Measurements from ENCODE around the gene RNF169.
"Not testable (repeated sequence)": the region's sequence is repeated elsewhere in the genome, so short reads cannot be mapped to it uniquely, and the experiment has no call there.

RNF169 gene

DNA sequence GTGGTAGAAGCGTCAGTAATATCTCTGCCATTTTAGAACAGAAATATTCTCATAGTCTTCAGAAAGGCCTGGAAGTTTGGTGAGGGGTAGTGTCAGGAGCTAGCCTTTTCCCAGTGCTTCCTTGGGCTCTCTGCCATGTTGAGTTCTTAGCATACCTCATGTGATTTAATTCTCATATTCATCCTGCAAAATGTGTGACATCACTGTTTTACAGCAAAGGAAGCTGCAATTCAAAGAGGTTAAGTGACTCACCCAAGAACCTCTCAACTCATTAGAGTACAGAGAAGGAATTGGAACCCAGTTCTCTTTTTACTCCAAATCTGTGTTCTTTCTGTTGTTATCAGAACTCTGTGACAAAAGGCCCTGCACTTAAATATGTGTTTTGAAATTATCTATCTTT lies 72.1 kb downstream of the RNF169 start:
- DNase-seq (ENCODE audit: low read depth) = no peak

DNA sequence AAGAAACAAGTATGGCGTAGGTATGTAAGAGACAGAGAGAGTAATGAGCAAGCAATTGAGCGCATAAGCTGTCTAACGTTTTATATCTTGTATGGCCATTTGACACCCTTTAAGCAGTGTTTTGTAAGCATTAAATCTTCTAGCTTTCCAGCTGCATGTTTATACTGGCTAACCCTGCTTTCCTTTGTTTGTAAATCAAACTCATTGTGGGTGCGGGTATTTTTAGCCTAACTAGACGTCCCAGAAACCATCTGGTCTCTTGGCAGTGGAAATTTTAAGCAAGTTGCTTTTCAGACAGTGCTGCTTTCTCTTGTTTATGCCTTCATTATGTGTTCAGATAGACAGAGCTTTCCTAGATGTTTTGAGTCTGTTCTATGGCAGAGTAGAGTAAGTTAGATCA lies 73.5 kb downstream of the RNF169 start:
- DNase-seq (ENCODE audit: low read depth) = no peak

DNA sequence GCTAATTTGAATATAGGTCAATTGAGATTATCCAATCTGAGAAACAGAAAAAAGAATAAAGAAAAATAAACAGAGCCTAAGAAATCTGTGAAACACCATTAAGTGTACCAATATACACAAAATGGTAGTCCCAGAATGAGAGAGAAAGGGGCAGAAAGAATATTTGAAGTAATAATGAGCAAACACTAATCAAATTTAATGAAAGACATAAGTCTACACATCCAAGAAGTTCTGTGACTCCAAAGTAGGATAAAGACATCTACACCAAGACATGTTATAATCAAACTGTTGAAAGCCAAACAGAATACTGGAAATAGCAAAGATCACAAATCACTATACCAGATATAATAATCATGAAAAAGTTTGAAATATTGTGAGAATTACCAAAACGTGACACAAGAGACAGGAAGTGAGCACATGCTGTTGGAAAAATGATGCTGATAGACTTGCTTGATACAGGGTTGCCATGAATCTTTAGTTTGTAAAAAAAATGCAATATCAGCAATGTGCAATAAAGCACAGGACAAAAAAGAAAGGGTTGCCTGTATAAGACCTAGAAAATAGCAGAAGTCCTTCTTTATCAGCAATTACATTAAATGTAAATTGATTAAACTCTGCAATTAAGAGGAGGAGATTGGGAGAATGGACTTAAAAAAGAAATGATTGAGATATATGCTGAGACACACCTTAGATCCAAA lies 75.8 kb downstream of the RNF169 start:
- no peak for DNase-seq (ENCODE audit: low read depth)

DNA sequence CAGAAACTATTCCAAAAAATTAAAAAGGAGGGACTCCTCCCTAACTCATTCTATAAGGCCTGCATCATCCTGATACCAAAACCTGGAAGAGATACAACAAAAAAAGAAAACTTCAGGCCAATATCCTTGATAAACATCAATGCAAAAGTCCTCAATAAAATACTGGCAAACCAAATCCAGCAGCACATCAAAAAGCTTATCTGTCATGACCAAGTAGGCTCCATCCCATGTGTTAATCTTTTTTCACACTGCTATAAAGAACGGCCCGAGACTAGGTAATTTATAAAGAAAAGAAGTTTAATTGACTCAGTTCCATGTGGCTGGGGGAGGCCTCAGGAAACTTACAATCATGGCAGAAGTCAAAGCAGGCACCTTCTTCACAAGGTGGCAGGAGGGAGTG lies 76.9 kb downstream of the RNF169 start:
- DNase-seq (ENCODE audit: low read depth) = not testable (repeated sequence)

DNA sequence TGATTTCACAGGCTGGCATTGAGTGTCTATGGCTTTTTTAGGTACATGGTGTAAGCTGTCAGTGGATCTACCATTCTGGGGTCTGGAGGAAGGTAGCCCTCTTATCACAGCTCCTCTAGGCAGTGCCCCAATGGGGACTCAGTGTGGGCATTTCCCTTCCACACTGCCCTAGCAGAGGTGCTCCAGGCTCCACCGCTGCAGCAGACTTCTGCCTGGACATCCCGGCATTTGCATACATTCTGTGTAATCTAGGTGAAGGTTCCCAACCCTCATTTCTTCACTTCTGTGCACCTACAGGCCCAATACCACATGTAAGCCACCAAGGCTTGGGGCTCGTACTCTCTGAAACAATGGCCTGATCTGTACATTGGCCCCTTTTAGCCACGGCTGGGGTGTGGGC lies 78.3 kb downstream of the RNF169 start:
- DNase-seq (ENCODE audit: low read depth) = no peak

DNA sequence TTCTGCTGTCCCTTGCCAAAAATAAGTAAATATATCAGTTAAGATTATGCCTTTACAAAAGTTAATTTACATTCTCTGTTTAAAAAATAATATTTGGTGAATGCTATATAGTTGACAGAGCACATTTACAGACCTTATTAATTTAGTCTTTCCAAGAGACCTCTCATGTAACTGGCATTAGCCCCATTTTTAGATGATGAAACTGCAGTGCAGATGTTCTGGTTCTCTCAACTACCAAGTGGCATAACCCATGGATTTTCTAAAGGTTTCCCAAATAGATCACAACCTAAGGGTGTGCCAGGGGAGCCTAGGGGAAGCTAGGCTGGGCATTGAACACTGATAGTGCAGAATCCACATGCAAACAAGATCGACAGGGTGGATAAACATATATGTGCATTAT lies 88.5 kb downstream of the RNF169 start:
- DNase-seq (ENCODE audit: low read depth) = no peak

DNA sequence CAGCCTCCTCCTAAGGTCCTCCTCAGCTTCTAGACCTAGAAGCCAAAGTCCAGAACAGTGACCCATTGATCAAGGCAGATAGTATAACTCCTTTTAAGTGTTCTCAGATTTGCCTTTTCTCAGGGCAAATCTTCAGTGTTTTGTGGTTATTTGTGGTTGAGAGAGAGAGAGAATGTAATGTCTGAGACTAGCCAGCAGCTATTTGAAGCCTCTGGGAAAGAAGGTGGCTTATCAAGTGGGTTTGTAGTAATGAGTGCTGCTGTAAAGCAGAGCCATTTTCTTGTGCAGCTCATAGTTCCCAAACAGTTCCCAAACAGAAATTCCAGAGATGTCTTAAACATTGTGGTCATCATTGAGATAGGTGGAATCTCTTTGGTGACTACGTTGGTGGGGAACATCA lies 89.5 kb downstream of the RNF169 start:
- DNase-seq (ENCODE audit: low read depth) = no peak

DNA sequence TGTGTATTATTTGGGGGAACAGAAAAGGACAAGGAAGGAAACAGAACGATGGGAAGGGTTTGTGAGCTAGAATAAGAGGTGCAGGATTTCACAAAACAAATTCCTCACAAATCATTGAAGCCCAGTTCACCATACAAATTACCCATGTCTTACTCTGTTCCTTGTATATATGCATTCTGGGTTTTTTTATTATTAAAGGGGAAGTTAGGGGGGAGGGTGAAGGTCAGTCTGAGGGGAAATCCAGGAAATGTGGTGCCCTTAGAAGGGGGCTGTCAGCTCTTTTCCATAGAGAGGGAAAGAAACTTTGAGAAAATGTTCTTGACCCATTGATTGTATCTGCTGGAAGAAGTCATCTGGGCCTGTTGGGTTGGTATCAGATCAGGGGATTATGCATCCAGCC lies 90.8 kb downstream of the RNF169 start:
- DNase-seq (ENCODE audit: low read depth) = no peak

DNA sequence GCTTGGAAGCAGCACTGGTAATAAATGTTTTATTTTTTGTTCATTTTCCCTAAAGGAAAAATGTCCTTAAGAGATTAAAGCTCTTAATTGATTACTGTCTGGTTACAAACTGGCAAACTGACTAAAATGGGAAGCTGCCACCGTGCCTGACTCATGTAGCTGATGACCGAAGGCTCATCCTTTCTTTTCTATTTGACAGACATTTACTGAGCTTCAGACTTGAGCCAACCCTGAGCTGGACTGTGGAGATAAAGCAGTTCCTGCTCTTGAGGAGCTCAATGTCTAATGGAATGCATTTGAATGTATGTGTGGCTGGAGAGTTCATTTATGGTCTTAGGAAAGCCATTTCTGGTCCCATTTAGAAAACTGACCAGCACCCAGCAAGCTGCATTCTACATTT lies 91.3 kb downstream of the RNF169 start:
- DNase-seq (ENCODE audit: low read depth) = no peak

DNA sequence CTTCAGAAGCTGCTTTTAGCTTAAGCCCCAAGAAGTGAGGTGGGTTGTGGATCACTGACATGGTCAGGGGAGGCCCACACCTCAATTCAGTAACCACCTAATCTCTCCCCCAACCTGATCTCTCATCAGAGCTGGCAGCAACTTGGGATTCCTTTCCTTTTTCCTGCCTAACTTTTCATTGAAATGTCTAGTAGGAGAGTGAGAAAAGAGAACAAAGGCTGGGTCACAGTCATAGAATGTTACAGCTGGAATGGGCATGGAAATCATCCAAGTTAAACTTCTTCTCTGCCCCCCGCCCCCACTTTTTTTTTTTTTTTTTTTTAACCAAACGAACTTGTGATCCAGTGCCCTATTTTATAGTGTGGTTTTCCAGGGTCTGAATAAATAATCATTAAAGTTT lies 91.8 kb downstream of the RNF169 start:
- DNase-seq (ENCODE audit: low read depth) = no peak

DNA sequence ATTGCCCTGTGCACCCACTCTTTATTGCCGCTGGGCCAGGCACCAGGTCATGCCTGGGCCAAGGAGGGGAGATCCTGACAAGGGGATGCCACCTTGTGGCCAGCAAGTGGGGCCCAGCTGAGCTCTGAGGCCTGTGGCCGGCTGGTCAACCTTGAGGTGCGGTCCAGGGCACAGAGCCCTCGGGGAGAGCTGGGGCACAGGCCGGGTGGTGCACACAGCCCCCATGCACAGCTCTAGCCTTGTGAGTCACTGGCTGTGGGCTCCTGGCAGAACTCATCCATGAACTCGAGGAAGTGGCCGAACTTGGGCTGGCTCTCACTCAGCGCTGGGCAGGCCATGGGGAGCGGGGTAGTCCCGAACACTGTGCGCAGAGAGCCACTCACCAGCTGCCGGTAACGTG lies 94.3 kb downstream of the RNF169 start:
- no peak for DNase-seq (ENCODE audit: low read depth)

DNA sequence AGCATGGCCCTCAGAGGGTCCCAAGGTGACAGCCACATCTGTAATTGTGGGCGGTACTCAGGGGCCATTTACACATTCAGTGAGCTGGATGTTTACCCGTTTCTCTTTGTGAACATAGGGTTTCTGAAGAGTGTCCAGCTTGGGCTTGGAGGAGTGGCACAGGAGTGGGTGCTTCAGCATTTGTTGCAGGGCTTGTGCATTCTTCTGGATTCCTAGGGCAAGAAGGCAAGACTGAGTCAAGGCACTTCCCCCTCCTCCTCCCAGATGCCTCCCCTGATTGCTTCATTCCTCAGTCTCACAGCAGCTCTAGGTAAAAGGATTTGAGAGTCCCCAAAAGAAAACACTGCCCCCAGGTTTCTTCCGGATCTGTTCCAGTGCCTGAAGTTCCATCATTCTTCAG lies 95.4 kb downstream of the RNF169 start:
- no peak for DNase-seq (ENCODE audit: low read depth)

DNA sequence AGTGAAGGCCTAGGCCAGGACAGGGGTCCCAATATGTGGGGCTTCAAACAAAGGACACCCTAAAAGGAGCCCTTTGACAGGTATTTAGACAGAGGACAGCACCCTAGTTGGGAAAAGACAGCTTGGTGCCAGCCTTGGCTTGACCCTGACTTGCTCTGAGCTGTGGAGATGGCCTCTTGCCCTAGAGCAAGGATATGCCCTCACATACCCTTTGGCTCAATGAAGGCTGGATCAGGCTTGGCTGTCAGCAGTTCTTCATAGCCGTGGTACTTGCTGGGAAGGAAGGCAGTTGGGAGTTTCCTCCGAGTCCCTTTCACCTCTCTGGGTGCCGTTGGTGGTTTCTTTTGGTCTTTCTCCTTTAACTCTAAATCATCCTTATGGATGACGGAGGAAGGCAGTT lies 96.2 kb downstream of the RNF169 start:
- no peak for DNase-seq (ENCODE audit: low read depth)

DNA sequence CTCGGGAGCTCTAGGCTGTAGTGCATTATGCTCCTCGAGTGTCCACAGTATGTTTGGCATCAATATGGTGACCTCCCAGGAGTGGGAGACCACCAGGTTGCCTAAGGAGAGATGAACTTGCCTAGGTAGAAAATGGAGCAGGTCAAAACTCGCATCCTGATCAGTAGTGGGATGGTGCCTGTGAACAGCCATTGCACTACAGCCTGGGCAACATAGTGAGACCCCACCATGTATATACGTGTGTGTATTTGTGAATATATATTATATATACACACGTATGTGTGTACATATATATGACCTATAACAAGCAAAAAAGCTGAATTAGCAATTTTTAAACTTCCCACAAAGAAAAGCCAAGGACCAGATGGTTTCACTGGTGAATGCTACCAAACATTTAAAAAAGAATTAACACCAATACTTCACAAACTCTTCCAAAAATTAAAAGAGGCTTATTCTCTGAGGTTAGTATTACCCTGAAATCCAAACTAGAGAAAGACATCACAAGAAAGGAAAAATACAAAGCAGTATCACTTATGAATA lies 97.4 kb downstream of the RNF169 start:
- DNase-seq (ENCODE audit: low read depth) = no peak

DNA sequence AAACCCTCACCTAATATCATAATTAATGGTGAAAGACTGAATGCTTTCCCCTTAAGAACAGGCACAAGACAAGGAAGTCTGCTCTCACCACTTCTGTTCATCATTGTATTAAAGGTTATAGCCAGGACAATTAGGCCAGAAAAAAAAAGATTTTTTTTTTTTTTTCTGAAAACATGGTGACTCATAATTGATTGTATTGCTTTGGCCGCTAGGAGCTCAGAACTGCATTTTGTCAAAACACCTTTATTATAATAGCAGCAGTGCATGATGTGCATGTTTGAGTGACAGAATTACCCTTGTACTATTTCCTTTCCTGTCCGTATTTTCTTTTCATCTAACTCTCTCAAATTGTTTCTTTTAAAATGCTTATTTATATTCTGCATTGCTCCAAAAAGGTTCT lies 98.1 kb downstream of the RNF169 start:
- DNase-seq (ENCODE audit: low read depth) = no peak

DNA sequence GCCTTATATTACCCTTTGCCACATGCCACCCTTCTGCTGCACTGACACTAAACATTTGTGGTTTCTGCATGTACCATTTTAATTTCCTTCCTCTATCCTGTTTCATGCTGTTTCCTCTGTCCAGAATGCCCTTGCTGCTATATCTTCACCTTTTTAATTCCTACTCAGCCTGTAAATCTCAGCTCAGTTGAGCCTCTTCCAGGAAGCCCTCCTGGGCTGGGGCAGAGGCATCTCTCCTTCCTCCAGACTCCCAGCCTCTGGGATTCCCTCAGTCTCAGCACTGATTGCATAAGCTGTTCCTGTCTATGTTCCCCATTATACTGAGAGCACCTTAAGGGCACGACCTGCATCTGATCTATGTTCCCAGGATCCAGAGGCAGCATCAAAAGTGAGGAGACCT lies 98.7 kb downstream of the RNF169 start:
- no peak for DNase-seq (ENCODE audit: low read depth)

DNA sequence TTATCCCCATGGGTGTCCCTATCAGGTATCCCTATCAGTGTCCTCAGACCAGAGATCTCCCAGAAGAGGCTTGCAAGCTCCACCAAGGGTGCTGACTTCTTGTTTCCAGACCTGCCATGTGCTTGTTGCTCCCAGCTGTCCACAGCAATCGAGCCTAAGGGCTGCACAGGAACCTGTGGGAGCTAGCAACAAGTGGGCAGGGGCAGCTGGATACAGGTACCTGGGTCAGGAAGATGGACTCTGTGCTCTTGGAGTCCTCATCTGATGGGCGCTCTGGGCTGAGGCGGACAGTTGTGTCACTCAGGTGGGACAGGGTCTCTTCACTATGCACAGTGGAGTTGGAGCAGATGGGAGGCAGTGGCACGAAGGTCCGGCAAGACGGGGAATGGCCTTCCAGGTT lies 99.2 kb downstream of the RNF169 start:
- no peak for DNase-seq (ENCODE audit: low read depth)

DNA sequence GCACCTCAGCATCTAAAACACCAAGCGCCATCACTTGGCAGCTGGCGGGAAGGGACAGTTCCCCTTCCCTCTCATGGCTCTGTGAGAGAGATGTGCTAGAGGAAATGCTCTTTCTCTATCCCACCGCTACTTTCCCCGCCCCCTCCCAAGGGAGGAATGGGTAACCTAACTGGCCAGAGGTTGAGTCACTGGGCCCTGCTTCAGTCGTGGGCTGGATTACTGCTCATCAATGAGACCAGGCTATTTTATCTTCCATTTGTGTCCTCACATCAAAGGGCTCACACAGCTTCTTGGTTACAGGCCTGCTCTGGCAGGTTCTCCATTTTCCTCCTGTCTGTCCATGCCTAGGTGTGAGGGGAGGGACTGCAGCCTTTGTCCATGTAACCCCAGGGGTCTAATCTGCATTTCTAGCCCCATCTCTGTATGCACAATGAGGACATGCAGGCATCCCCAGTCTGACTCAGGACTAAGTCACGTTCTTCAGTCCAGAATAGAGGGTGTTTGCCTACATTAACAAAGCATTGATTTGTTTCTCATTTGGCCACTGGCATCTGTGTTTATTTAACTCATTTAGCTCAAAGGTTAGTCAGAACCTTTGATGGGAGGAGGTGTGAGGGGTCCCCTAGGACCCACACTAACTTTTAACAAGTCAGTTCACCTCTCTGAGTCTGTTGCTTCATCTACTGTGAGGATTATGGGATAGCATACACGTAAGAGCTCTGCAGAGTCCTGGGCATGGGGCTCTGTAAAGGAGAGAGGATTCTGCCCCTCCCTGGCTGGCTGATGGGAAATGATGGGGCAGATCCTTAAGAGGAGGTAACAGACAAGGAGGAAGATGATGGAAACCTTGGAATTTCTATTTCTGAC lies 101.1 kb downstream of the RNF169 start:
- DNase-seq (ENCODE audit: low read depth) = no peak

DNA sequence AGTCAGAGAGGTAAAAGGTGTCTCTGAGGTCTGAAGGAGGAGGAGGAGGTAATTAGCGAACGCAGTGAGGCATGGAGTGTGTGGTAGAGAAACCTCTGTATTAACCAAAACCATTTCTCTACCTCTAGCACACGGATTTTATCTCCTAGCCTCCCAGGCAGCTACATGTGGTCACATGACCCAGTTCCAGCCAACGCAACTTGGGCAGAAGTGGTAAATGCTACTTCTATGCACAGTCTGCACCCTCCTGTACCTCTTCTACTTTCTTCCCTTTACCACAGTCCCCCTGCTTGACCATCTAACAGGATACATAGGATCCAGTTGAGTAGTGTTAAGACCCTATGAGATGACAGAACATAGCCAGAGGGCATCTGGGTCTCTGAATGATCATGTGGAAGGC lies 104.6 kb downstream of the RNF169 start:
- no peak for DNase-seq (ENCODE audit: low read depth)

DNA sequence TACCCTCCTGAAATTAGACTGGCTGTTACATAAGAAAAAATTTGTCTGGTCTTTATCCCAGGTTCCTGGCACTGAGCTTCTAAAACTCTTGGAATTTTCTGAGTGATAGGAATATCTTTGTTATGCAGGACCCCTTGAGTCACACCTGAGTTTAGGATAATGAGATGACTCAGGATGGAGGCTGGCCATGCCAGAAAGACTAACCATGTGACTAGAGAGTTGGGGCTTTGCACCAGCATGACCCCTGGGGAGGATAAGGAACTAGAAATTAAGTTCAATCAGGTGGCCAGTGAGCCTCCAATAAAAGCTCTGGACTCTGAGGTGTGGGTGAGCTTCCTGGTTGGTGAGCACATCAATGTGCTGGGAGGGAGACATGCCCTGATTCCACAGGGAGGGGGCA lies 112.1 kb downstream of the RNF169 start:
- no peak for DNase-seq (ENCODE audit: low read depth)

DNA sequence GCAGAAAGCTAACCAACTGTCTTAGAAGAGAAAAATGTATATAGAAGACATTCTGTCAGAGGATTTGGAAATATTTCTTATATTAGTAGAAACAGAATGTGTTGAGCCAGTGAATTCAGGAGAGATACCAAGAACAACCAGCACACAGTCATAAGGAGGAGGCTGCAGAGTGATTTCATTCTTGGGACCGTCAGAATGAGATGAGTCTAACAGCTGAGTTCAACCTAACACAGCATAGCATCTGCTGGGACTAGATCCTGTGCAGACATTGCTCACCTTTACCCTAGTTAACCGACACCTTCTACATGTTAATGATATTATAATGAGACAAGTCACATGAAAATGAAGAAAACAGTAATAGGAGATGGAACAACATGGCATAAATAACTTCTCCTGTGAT lies 114.8 kb downstream of the RNF169 start:
- no peak for DNase-seq (ENCODE audit: low read depth)

DNA sequence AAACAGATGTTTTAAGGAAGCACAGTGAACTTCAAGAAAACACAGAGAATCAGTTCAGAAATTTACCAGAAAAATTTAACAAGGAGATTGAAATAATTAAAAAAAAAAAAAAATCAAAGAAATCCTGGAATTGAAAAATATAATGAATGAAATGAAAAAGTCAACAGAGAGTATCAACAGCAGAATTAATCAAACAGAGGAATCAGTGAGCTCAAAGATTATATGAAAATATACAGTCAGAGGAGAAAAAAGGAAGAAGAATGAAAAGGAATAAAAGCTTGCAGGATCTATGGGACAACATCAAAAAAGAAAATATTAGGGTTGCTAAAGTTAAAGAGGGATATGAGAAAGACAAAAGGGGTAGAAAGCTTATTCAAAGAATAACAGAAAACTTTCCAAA lies 117.9 kb downstream of the RNF169 start:
- DNase-seq (ENCODE audit: low read depth) = no peak

DNA sequence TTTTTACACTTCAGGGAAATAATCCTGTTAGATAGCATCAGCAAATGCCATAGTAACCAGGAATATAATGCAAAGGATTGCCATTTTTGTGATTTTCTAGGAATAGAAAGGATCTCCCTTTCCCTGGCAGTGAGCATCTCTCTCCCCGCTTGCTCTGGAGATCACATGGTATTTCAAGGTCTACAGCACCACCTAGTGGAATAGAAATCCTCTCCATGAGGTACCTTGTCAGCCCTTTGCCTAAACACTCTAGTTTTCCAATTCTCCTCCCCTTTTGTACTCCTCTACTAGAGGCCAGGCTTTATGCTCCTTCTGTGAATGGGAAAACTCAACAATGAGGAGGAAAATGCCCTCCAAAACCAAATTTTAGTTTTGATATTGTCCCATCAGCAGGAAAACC lies 121.8 kb downstream of the RNF169 start:
- DNase-seq (ENCODE audit: low read depth) = no peak

DNA sequence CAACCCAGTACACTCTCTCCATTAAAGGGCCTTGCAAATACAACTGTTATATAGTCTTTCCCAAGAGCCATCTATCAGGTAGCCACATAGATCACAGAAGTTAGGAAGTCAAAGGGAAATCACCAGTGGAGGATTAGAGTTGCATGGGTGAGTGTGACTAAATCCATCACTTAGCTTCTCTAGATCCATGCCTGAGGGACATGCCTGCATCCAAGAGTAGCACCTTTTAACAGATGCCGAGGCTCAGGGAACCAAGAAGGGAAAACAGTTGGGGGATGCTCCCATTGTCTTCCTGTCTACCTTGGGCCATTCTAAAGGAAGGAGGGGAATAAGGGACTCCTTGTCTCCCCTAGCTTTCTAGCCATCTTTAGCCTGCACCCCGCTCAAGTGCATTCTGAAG lies 122.4 kb downstream of the RNF169 start:
- DNase-seq (ENCODE audit: low read depth) = no peak
